GM21619 (cell line): ENCODE results near the gene CXCL3.

Source experiments
- ATAC-seq: cut with Tn5 transposase; IDR thresholded peaks from one replicate; pipeline ENCODE4 v1.9.1; 2021; ENCODE audit not compliant: unreplicated experiment

The CXCL3 gene

DNA sequence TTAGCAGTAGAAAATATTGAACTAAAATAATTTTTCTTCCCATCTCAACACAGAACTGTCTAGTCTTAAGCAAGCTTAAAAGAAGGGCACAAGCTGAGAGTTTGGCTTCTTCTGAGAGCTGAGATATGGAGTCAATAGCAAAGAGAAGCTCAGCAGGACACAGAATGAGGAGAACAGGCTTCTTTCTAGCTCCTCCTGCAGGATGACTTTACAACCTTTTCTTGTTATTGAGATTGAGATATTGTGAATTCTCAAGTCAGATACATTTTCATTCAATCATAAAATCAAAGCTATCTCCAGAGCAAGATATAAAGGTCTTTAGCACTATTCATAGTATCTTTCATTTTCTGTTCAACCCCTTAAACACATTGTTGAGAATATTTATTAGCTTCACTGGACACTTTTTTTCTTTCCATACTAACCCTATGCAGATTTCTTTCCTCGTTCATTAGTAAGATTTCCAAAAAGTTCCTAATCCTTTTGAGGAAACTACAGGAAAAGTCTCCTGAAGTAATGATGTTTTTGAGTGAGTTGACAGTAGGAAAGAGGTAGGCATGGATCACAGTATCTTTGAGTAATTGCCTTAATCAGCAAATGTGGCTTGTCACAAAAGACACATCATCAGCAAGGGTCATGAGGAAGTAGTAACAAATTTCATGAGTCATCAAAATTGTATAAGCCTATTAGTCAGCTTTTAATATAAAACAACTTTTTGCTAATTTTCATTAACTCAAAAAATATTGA lies 17.8 kb upstream of the CXCL3 start:
- no peak for ATAC-seq

DNA sequence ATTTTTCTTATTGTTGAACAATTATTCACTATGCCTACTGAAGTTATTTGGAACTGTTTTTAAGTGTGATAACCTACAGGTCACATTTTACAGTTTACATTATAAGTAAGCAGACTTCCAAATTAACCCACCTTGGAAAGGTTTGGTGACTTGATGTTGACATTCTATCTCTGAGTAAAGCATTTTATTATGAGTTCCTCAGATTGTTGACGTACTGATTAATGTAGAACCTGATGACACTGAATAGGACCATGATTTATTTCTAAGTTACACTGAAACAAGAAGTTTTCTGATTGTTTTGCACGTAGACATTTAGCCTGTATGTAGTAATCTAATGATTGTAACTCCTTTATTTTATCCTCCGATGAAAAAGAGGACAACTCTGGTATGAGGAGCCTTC lies 17.0 kb upstream of the CXCL3 start:
- no peak for ATAC-seq

DNA sequence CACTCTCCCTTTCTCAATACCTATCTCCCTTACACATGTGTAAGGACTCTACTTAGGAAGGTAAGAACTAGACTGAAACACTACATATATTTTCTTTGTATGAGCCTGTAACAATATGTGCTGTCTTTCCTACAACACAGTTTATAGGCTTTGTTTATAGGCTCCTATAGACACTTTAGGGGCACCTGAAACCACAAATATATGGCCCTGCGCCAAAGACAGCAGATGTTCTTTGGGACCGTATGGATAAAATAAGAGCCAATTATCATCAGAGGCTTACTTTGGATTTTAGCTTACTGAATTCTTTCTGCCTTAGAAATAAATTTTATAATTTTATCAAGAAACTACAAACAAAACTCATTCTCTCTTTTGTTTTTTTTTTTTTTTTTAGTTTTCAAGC lies 16.6 kb upstream of the CXCL3 start:
- ATAC-seq = no peak

DNA sequence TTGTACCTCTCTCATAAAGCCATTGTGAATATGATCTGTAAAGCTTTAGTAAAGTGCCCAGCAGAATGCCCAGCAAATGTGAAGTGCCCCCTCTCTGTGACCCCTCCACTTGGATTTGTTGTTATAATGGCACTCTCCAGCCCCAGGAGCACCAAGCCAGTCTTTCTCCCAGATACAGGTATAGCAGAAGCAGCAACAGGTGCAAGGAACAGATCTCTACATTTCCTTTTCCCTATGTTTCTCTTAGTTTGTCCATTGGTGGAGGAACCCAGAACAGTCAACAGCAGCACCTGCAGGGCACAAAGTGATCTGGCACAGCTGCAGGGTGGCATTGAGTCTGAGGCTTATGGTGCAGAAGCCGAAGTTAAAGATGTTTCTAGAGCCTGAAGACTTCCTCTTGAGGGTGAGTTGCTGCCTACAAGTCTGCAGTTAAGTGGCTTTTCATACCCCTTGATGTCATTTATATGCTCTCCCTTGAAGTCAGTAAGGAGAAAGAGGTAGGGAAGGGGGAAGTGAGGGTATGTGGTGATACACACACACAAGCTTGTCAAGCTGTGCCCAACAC lies 16.1 kb upstream of the CXCL3 start:
- ATAC-seq = no peak

DNA sequence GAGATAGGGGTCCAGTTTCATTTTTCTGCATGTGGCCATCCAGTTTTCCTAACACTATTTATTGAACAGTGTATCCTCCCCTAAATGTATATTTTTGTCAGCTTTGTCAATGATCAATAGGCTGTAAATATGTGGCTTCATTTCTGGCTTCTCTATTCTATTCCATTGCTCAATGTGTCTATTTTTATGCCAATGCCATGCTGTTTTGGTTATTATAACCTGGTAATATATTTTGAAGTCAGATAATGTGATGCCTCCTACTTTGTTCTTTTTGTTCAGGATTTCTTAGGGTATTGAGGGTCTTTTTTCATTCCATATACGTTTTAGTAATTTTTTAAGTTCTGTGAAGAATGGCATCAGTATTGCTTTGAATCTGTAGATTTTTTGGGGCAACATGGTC lies 8.7 kb upstream of the CXCL3 start:
- ATAC-seq = no peak

DNA sequence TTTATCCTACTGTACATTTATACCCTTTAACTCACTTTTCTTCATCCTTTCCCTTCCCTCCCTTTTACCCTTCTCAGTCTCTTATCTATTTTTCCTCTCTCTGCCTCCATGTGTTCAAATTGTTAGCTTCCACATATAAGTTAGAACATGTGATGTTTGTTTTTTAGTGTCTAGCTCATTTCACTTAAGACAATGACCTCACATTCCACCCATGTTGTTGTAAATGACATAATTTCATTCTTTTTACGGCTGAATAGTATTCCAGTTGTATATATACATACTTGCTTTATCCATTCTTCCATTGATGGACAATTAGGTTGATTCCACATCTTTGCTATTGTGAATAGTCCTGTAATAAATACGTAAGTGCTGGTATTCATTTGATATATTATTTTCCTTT lies 7.3 kb upstream of the CXCL3 start:
- ATAC-seq = no peak

DNA sequence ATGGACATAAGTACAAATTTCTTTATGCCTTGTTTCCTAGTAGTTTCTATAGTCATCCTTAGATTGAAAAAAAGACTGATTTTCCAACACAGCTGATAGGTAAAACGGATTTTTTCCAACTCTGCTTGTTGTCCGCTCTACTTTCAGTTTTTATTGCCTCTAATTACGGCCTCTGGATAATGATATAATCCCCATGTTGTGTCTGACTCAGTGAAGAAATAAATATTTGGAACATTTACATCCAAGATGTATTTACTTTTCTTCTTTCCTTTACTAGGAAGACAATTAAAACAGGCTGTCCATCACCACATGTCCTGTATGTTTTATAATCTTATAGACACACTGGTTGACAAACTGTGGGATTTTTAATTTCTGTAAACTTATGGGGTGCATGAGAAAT lies 6.8 kb upstream of the CXCL3 start:
- ATAC-seq = no peak

DNA sequence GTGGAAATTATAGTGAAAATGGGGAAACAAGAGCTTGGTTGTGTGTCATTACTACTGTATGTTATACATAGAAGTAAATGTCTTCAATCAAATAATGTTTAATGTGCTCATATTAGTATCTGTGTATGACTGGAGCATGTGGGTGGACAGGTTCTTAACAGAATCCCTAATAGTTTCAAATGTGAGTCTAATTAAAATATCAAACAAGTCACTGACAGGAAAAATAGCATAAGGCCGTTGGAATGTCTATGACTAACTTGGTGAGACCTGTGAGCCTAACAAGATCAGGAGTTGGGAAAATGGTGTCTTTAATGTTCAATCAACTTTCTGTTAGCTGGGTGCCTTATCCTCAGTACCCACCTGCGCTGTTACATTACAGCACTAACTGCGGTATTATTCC lies 6.2 kb upstream of the CXCL3 start:
- no peak for ATAC-seq

DNA sequence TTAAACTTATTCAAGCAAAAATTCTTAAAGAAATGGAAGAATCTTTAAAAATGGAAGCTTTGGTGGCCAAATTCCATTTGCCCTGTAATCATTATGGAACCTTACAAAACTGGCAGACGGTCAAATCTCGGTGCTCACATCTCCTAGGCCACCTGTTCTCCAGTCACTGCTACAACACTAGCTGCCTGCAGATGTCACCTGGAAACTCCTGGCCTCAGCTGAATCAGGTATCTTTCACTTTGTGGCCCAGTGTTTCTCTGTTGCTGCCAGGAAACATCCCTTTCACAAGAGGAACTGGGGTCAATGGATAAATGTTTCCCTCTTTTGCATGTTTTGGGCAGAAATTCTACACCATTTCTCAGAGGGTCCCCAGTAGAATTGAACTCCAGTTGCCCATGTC lies 4.2 kb upstream of the CXCL3 start:
- ATAC-seq = no peak

DNA sequence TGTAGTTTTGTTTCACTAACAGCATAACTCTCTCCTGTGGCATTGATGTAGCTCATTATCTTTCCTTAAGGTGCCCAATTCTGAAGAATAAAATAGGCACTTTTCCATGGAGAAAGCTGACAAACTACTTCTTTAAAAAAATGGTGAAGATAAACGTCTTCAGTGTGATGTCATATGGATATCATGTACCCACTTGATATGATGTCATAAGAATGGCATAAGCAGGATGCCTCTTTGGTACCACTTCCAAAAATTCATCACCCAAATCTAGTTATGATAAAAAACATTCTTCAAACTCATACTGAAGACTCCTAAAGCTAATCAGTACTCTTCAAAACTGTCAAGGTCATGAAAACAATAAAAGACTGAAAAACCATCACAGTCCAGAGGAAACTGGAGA lies 2.9 kb upstream of the CXCL3 start:
- ATAC-seq = no peak

DNA sequence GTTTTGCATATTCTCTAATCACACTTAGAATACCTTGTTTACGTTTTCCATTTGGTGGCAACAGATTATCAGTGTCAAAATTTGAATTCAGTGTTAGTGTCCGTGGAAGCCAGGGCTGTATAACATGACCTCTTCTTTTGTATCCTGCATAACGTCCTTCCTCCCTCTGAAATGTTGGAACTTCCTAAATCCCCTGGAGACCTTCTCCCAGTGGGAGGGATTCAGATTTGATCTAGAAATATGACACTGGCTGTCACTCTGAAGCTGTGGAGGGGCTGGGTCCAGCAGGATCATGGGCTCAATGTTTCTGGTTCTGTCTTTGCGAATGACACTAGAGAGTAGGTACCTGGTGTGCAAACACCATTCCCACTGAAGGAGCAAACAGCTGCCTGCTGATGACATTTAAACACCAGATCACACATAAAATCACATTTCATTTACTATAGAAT lies 850 bp upstream of the CXCL3 start:
- ATAC-seq = no peak

DNA sequence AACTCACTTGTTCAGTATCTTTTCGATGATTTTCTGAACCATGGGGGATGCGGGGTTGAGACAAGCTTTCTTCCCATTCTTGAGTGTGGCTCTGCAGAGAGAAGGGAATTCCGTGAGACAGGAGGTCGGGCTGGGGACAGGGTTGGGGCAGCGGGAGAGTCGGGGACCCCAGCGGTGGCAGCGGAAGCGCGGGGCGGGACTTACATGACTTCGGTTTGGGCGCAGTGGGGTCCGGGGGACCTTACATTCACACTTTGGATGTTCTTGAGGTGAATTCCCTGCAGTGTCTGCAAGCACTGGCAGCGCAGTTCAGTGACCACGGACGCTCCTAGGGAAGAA lies 434 bp downstream of the CXCL3 start:
- ATAC-seq = peak; percentile 27

DNA sequence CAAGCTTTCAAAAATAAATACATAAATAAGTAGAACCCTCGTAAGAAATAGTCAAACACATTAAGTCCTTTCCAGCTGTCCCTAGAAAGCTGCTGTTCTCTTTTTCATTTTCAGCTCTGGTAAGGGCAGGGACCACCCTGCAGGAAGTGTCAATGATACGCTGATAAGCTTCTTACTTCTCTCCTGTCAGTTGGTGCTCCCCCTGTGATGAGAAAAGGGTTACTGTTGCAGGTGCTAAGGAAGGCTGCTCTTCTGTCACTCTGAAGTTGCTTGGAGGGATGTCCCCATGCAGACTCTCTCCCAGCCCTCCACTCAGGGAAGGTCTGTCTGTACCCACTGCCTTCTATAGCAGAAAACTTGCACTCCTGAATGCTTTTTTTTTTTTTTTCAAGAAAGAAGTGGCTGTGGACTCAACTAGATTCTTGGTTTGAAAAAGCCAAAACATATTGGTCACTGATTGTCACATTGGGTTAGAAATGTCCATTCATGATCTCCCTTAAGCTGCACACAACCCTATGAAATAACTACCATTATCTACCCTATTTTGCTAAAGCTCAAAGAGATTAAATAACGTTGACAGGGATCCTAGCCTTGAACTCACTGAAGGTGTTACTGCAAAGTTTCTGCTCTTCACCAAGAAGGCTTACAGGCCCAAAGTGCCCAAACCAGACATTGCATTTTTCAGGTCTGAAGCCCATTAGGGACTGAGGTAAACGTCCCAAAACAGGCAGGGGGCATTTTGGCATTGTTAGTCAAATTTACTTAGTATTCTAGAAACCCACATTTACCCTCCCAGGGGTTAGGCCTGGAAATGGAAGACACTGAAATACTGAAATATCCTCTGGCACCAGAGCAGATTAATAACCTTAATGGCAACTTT lies 1.2 kb downstream of the CXCL3 start:
- no peak for ATAC-seq

DNA sequence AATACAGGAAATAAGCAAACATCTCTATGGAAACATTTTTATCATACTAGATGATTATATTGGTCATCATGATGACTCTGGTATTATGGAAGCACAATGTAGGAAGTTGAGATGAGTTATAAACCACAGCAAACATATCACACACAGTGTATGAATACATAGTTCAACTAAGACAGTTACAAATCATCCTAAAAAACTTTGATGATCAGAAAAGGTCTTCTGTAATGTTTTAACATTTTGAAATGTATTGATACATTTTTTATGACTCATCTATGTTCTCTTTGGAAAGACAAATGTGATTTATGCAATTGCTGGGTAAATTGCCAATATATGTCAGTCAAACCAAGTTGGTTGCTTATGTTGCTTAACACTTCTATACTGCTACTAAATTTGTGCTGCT lies 4.8 kb downstream of the CXCL3 start:
- no peak for ATAC-seq

DNA sequence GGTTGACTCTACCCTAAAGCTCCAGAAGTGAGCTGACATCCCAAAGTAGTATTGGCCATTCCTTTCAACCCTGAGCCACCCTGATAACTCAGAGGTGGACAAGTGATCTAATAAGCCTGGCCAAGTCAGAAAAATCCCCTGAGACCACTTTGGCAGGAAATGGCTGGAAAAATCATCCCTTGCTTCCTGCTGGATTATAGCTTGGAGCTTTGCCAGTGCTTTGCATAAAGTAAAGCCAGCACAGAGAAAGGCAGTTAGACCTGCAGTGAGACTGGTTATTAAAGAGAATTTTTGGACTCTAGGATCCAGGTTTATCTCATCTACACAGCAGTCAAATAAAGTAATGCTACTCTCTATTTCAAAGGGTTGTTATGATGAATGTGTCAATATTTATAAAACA lies 6.4 kb downstream of the CXCL3 start:
- ATAC-seq = no peak

DNA sequence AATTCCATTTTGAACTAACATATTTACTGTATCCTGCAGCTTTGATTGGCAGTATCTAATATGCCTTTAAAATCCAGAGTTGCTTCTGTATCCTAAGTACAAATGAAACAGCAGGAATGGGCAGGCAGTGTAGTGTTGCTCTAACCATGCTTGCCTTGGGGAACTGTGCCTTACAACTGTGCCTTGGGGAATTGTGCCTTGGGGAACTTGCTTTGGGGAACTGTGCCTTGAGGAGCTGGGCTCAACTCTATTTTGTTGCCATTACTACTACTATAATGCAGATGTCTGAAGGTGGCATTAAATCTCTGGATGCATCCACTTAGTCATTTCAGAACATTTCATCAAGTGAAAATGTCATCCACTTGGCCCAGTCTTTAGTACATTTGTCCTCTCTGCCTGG lies 6.9 kb downstream of the CXCL3 start:
- no peak for ATAC-seq

DNA sequence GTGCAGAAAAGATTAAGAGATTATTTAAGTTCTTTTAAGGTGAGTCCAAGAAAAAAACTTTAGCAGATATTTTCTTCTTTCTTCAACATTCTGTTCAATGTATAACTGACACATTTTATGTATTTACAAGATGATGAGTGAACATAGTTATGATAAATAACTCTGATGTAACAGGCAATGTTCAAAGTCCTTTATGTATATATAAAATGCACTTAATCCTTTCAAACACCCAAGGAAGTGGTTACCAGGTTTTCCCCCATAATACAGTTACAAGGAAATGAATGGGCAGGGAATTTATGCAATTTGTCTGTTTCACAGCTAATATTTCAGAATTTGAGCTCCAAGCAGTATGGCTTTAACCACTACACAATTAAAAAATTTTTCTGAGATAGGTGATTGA lies 8.2 kb downstream of the CXCL3 start:
- ATAC-seq = no peak

DNA sequence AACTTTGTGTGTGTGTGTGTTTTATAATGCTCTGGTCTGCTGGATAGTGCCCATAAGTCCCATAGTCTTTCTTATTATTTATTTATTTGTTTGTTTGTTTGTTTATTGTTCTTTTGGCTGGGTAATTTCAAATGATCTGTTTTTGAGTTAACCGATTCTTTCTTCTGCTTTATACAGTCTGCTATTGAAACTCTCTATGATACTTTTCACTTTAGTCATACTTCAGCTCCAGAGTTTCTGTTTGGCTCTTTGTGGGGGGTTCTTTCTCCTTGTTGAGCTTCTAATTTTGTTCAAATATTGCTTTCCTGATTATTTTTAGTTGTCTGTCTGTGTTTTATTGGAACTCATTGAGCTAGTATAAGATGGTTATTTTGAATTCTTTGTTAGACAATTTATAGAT lies 10.0 kb downstream of the CXCL3 start:
- no peak for ATAC-seq

DNA sequence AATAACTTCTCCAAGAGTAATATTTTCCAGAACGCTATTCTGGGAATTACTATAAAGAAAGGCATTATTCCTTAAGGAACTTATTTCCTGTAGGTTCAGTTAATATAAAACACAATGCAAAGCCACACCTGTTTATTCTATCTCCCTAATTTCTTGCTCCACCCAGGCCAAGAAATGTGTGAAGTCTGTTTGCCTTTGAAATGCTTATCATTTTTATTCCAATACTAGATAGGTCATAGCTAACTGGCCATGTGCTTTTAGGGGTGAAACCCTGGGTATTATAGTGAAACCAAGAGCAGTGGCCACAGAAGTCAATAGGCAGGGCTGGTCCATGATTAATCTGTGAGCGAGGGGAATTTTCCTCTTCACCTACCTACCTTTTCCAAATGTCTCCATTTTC lies 14.8 kb downstream of the CXCL3 start:
- no peak for ATAC-seq

DNA sequence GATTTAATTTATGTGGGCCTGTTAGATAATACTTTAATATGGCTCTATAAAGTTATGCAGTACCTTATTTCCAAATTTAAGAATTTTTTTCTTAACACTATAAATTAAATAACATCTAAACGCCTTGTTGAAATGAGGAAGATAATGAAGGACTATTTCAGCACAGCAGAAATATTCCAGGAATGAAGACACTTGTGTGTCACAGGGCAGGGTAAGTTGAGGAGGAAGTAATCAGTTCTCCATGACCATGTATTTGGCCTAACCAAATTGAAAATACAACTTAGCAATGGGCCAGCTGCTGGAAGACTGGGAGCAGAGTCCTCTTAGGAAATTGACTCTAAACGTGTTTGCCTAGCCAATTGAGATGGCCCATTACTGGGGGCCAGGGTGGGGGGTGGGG lies 16.9 kb downstream of the CXCL3 start:
- ATAC-seq = no peak

DNA sequence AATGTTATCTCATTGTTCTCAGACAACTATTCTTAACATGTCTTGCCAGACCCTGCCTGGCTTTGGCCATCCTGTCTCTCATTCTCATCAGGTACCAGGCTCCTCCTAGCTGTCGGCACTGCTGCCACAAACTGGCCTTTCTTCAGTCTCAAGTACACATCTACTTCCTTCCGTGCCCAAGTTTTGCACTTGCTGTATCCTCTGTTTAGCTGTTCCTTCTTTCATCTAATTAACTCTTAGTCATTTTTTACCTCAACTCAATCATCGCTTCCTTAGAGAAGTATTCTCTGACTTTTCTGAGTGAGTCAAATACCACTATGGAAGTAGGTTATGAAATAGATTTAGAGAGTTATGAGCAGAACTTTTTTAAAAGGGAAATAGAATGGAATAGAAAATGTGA lies 19.7 kb downstream of the CXCL3 start:
- no peak for ATAC-seq

DNA sequence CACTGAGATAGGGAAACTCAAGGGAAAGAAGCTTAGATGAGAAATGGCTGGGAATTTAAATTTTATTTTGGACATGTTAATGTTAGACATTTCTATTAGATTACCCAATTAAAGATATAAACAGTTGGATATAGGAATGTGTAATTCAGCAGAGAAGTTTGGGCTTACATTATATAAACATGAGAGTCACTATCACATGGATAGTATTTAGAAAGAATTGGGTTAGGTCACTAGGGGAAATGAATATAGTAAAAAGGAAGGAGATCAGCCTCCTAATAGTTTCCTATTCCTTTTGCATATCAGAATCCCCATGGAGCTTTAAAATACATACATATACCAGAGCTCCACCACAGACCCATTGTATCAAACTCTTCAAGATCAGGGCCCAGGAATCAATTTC lies 20.4 kb downstream of the CXCL3 start:
- ATAC-seq = no peak
